IPS-20b (cell line): ENCODE data around the gene TMEM214.

Experiments
- H3K27ac ChIP-seq: one replicate; pipeline ENCODE4 v1.5.1; 2013; ENCODE audit warnings: low read length
- H3K27me3 ChIP-seq: 2 replicates; pipeline ENCODE4 v1.6.1; 2013; ENCODE audit warnings: mild to moderate bottlenecking, low read length, inconsistent platforms; ENCODE audit not compliant: insufficient read depth
- H3K36me3 ChIP-seq: 2 replicates; pipeline ENCODE4 v1.6.1; 2013; ENCODE audit warnings: low read depth, mild to moderate bottlenecking, inconsistent platforms, low read length, moderate library complexity; ENCODE audit not compliant: insufficient read depth
- H3K4me1 ChIP-seq: 2 replicates; pipeline ENCODE4 v1.6.1; 2013; ENCODE audit warnings: mild to moderate bottlenecking, control low read depth, inconsistent platforms, low read length, moderate library complexity; ENCODE audit not compliant: insufficient read depth
- H3K4me3 ChIP-seq: 2 replicates; pipeline ENCODE4 v1.5.1; 2013; ENCODE audit warnings: mild to moderate bottlenecking, low read length, inconsistent platforms
- H3K9ac ChIP-seq: 2 replicates; pipeline ENCODE4 v1.6.1; 2013; ENCODE audit warnings: low read depth, mild to moderate bottlenecking, inconsistent platforms, low read length, moderate library complexity
- H3K9me3 ChIP-seq: 2 replicates; pipeline ENCODE4 v1.6.1; 2013; ENCODE audit warnings: mild to moderate bottlenecking, low read depth, low read length, inconsistent platforms; ENCODE audit not compliant: insufficient read depth

Gene TMEM214

GRCh38 chr2:27013738-27014137, 19.0 kb upstream of the TMEM214 start:
- Histone ChIP-seq H3K27ac (no peak overlapping the region), H3K9me3 (peaks cover 10% of the 10 kb centered on the region; the same call in 1 of the 2 replicates), H3K27me3 (no peaks in the 10 kb centered on the region; the same call in 1 of the 2 replicates), H3K4me3 (no peak overlapping the region), H3K4me1 (no peaks in the 10 kb centered on the region), H3K9ac (no peak overlapping the region), H3K36me3 (no peaks in the 10 kb centered on the region)

- Histone ChIP-seq H3K27ac (no peak overlapping the region), H3K36me3 (no peaks in the 10 kb centered on the region), H3K9me3 (peaks cover 10% of the 10 kb centered on the region; the same call in 1 of the 2 replicates)
Observed at GRCh38 chr2:27014771-27015433, 17.9 kb upstream of the TMEM214 start.

GRCh38 chr2:27016801-27017325, 15.9 kb upstream of the TMEM214 start:
- H3K27ac ChIP-seq, result no peak overlapping the region
- no peaks in the 10 kb centered on the region for H3K27me3 ChIP-seq
- H3K36me3 ChIP-seq, result no peaks in the 10 kb centered on the region
- H3K9me3 ChIP-seq, result peaks cover 10% of the 10 kb centered on the region; the same call in 1 of the 2 replicates
- no peak overlapping the region for H3K4me3 ChIP-seq
- H3K4me1 ChIP-seq, result no peaks in the 10 kb centered on the region
- H3K9ac ChIP-seq, result no peak overlapping the region

More at GRCh38 chr2:27014771-27015433, 17.9 kb upstream of the TMEM214 start:
- Histone ChIP-seq H3K9ac (no peak overlapping the region), H3K27me3 (no peaks in the 10 kb centered on the region), H3K4me1 (no peaks in the 10 kb centered on the region), H3K4me3 (no peak overlapping the region)

- no peaks in the 10 kb centered on the region for H3K4me1 ChIP-seq
- H3K9ac ChIP-seq, result no peak overlapping the region
- no peak overlapping the region for H3K27ac ChIP-seq
- H3K4me3 ChIP-seq, result no peak overlapping the region
- H3K9me3 ChIP-seq, result peaks cover 7% of the 10 kb centered on the region; the same call in 1 of the 2 replicates
- no peaks in the 10 kb centered on the region for H3K27me3 ChIP-seq
- no peaks in the 10 kb centered on the region for H3K36me3 ChIP-seq
Observed at GRCh38 chr2:27018142-27018541, 14.6 kb upstream of the TMEM214 start.

- Histone ChIP-seq H3K9me3 (no peaks in the 10 kb centered on the region), H3K9ac (no peak overlapping the region), H3K36me3 (no peaks in the 10 kb centered on the region), H3K4me3 (no peak overlapping the region), H3K27ac (no peak overlapping the region), H3K27me3 (no peaks in the 10 kb centered on the region), H3K4me1 (no peaks in the 10 kb centered on the region; the same call in 1 of the 2 replicates)
Observed at GRCh38 chr2:27019459-27019858, 13.3 kb upstream of the TMEM214 start.

- H3K27ac ChIP-seq, result no peak overlapping the region
- H3K4me3 ChIP-seq, result no peak overlapping the region
- H3K9ac ChIP-seq, result no peak overlapping the region
Observed at GRCh38 chr2:27019931-27020855, 12.6 kb upstream of the TMEM214 start.

GRCh38 chr2:27021253-27022049, 11.3 kb upstream of the TMEM214 start:
- no peaks in the 10 kb centered on the region; the same call in 1 of the 2 replicates for H3K4me1 ChIP-seq
- no peaks in the 10 kb centered on the region for H3K27me3 ChIP-seq
- no peak overlapping the region for H3K4me3 ChIP-seq
- H3K9ac ChIP-seq, result no peak overlapping the region
- no peaks in the 10 kb centered on the region for H3K9me3 ChIP-seq
- H3K27ac ChIP-seq, result no peak overlapping the region
- H3K36me3 ChIP-seq, result no peaks in the 10 kb centered on the region

More at GRCh38 chr2:27019931-27020855, 12.6 kb upstream of the TMEM214 start:
- no peaks in the 10 kb centered on the region for H3K9me3 ChIP-seq
- H3K4me1 ChIP-seq, result no peaks in the 10 kb centered on the region; the same call in 1 of the 2 replicates
- no peaks in the 10 kb centered on the region for H3K36me3 ChIP-seq
- no peaks in the 10 kb centered on the region for H3K27me3 ChIP-seq

GRCh38 chr2:27023740-27024139, 9.0 kb upstream of the TMEM214 start:
- Histone ChIP-seq H3K9me3 (no peaks in the 10 kb centered on the region), H3K9ac (no peak overlapping the region), H3K4me3 (no peak overlapping the region), H3K36me3 (no peaks in the 10 kb centered on the region), H3K27ac (no peak overlapping the region), H3K4me1 (no peaks in the 10 kb centered on the region; the same call in 1 of the 2 replicates), H3K27me3 (no peaks in the 10 kb centered on the region)

- Histone ChIP-seq H3K4me1 (no peaks in the 10 kb centered on the region; the same call in 1 of the 2 replicates), H3K4me3 (no peak overlapping the region), H3K27ac (no peak overlapping the region), H3K9ac (no peak overlapping the region), H3K27me3 (no peaks in the 10 kb centered on the region), H3K36me3 (no peaks in the 10 kb centered on the region), H3K9me3 (no peaks in the 10 kb centered on the region)
Observed at GRCh38 chr2:27024188-27024587, 8.6 kb upstream of the TMEM214 start.

- Histone ChIP-seq H3K27ac (no peak overlapping the region), H3K9ac (no peak overlapping the region), H3K4me1 (no peaks in the 10 kb centered on the region; the same call in 1 of the 2 replicates), H3K36me3 (no peaks in the 10 kb centered on the region), H3K4me3 (no peak overlapping the region), H3K27me3 (no peaks in the 10 kb centered on the region), H3K9me3 (no peaks in the 10 kb centered on the region)
Observed at GRCh38 chr2:27024812-27025211, 8.0 kb upstream of the TMEM214 start.

GRCh38 chr2:27025281-27025800, 7.4 kb upstream of the TMEM214 start:
- Histone ChIP-seq H3K9ac (no peak overlapping the region), H3K27ac (no peak overlapping the region)

More at GRCh38 chr2:27025281-27025800, 7.4 kb upstream of the TMEM214 start:
- no peaks in the 10 kb centered on the region for H3K36me3 ChIP-seq
- H3K4me3 ChIP-seq, result no peak overlapping the region
- no peaks in the 10 kb centered on the region for H3K9me3 ChIP-seq
- no peaks in the 10 kb centered on the region for H3K27me3 ChIP-seq
- no peaks in the 10 kb centered on the region; the same call in 1 of the 2 replicates for H3K4me1 ChIP-seq
